HG02943 (cell line): Measurements from ENCODE around the gene KIAA1549.

Experiments
- ATAC-seq: cut with Tn5 transposase; IDR thresholded peaks from one replicate; pipeline ENCODE4 v1.9.1; 2021; ENCODE audit warnings: mild to moderate bottlenecking, low read depth, moderate library complexity; ENCODE audit not compliant: unreplicated experiment

Gene KIAA1549

GRCh38 chr7:138886501-138886917 is 94.7 kb downstream of the KIAA1549 start:
- ATAC-seq: peak; percentile 80

GRCh38 chr7:138885383-138886147 is 95.6 kb downstream of the KIAA1549 start:
- no peak for ATAC-seq

- ATAC-seq: no peak
These were observed 98.9 kb downstream of the KIAA1549 start for GRCh38 chr7:138882249-138882648.

- ATAC-seq: no peak
These were observed 99.5 kb downstream of the KIAA1549 start for GRCh38 chr7:138881579-138882188.

GRCh38 chr7:138880881-138881578 is 100.2 kb downstream of the KIAA1549 start:
- ATAC-seq: no peak

- ATAC-seq: no peak
These were observed 101.8 kb downstream of the KIAA1549 start for GRCh38 chr7:138879356-138879755.

GRCh38 chr7:138878856-138879255 is 102.3 kb downstream of the KIAA1549 start:
- ATAC-seq: no peak

GRCh38 chr7:138878051-138878450 is 103.1 kb downstream of the KIAA1549 start:
- no peak for ATAC-seq

- ATAC-seq: no peak
These were observed 104.9 kb downstream of the KIAA1549 start for GRCh38 chr7:138876326-138876725.

- ATAC-seq: no peak
These were observed 105.4 kb downstream of the KIAA1549 start for GRCh38 chr7:138875794-138876193.

- ATAC-seq: no peak
These were observed 107.8 kb downstream of the KIAA1549 start for GRCh38 chr7:138873220-138873892.

GRCh38 chr7:138872576-138872975 is 108.6 kb downstream of the KIAA1549 start:
- ATAC-seq: no peak

GRCh38 chr7:138871814-138872090 is 109.4 kb downstream of the KIAA1549 start:
- ATAC-seq: no peak

- no peak for ATAC-seq
These were observed 110.0 kb downstream of the KIAA1549 start for GRCh38 chr7:138871065-138871813.

GRCh38 chr7:138869353-138869752 is 111.8 kb downstream of the KIAA1549 start:
- ATAC-seq: no peak

GRCh38 chr7:138868711-138869110 is 112.5 kb downstream of the KIAA1549 start:
- no peak for ATAC-seq

GRCh38 chr7:138867744-138868143 is 113.4 kb downstream of the KIAA1549 start:
- ATAC-seq: no peak

- no peak for ATAC-seq
These were observed 114.8 kb downstream of the KIAA1549 start for GRCh38 chr7:138866353-138866752.

- ATAC-seq: no peak
These were observed 115.3 kb downstream of the KIAA1549 start for GRCh38 chr7:138865843-138866242.

- no peak for ATAC-seq
These were observed 116.5 kb downstream of the KIAA1549 start for GRCh38 chr7:138864667-138865066.
